Upper lobe of left lung (tissue), 4 donors: ENCODE data around the gene EBLN2.

ENCODE experiments used
- EP300 ChIP-seq, 4 donors: sonication (generic); formaldehyde crosslinking; IDR thresholded peaks; one replicate each; pipeline ENCODE4 v1.5.1; 2017; ENCODE audit warnings: antibody characterized with exemption in 4 of 4, control low read depth in 2 of 4
- POLR2A ChIP-seq, 4 donors: fragments of 450-650 bp; IDR thresholded peaks; one replicate each; pipeline ENCODE4 v1.5.1; 2016 to 2017; ENCODE audit warnings: antibody characterized with exemption in 4 of 4, mild to moderate bottlenecking in 2 of 4
- POLR2AphosphoS5 ChIP-seq, 2 donors: sonication (generic); formaldehyde crosslinking; IDR thresholded peaks; one replicate each; pipeline ENCODE4 v1.5.1; 2017; ENCODE audit warnings: antibody characterized with exemption in 2 of 2
- TF ChIP-seq, protein P1 (sequence below), 6 experiments: fragments of 450-650 bp in 4 of 6; fragments of 200-600 bp in 2 of 6; sonication (generic) in 2 of 6; IDR thresholded peaks; one replicate each; pipeline ENCODE4 v1.5.1; 2016 to 2019; ENCODE audit warnings: antibody characterized with exemption in 6 of 6

DNA sequence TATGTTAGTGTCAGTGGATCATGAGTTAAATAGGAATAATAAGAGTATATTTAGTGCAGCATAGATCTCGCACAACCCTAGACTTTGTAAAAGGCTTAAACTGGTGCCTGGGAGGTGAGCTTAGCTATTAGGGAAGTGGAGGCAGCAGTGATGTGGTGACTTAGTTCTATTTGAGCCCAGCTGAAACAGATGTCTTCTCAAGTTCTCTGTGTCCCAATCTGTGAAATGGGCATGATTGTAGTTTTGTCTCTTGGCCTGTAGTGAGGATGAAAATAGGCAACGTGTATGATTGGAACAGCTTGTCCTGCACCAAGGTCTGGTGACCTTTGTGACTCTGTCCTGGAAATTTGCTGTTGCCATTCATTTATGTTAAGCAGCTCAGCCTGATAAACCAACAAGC is 34.7 kb downstream of the EBLN2 start:
- TF ChIP-seq POLR2AphosphoS5 (IDR thresholded peaks at IDR 0.05) (no peak), POLR2A (IDR thresholded peaks at IDR 0.05) (no peak), EP300 (IDR thresholded peaks at IDR 0.05) (no peak)
- TF ChIP-seq, protein P1, sequence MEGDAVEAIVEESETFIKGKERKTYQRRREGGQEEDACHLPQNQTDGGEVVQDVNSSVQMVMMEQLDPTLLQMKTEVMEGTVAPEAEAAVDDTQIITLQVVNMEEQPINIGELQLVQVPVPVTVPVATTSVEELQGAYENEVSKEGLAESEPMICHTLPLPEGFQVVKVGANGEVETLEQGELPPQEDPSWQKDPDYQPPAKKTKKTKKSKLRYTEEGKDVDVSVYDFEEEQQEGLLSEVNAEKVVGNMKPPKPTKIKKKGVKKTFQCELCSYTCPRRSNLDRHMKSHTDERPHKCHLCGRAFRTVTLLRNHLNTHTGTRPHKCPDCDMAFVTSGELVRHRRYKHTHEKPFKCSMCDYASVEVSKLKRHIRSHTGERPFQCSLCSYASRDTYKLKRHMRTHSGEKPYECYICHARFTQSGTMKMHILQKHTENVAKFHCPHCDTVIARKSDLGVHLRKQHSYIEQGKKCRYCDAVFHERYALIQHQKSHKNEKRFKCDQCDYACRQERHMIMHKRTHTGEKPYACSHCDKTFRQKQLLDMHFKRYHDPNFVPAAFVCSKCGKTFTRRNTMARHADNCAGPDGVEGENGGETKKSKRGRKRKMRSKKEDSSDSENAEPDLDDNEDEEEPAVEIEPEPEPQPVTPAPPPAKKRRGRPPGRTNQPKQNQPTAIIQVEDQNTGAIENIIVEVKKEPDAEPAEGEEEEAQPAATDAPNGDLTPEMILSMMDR (IDR thresholded peaks at IDR 0.05): no peak
